PC-9 (cell line): ENCODE data around the gene PRMT9.

Experiments used
- EZH2 ChIP-seq: fragments of 200-600 bp; sonication (generic); IDR thresholded peaks from 2 replicates; pipeline ENCODE4 v1.8.0; 2017; ENCODE audit warnings: antibody characterized with exemption, low read depth
- TF ChIP-seq, protein P1 (sequence below): fragments of 200-600 bp; sonication (generic); conservative IDR thresholded peaks from 2 replicates; pipeline ENCODE4 v1.6.1; 2017; ENCODE audit warnings: mixed run types, antibody characterized with exemption, mild to moderate bottlenecking, moderate library complexity

DNA sequence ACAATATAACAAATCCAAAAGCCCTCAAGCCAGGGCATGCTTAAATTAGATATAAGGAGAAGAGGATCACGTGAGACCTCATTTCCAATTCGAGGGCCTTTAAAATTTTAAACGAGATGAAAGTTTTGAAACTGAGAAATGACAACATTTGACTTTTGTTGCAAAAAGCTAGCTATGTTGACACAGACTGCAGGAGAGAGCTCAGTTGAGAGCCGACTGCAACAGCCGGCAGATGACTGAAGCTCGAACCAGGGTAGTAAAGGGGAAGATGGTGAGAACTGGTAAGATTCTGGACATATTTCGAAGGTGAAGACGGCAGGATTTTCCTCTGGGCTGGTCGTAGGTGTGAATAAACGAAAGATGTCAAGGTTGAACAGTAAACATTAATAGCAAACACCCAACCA, 773 bp downstream of the PRMT9 start:
- TF ChIP-seq, protein P1, sequence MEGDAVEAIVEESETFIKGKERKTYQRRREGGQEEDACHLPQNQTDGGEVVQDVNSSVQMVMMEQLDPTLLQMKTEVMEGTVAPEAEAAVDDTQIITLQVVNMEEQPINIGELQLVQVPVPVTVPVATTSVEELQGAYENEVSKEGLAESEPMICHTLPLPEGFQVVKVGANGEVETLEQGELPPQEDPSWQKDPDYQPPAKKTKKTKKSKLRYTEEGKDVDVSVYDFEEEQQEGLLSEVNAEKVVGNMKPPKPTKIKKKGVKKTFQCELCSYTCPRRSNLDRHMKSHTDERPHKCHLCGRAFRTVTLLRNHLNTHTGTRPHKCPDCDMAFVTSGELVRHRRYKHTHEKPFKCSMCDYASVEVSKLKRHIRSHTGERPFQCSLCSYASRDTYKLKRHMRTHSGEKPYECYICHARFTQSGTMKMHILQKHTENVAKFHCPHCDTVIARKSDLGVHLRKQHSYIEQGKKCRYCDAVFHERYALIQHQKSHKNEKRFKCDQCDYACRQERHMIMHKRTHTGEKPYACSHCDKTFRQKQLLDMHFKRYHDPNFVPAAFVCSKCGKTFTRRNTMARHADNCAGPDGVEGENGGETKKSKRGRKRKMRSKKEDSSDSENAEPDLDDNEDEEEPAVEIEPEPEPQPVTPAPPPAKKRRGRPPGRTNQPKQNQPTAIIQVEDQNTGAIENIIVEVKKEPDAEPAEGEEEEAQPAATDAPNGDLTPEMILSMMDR, result no peak
- TF ChIP-seq EZH2, result no peak
